WTC11 (cell line): ENCODE data around the gene ZNF423. TPM values are rescaled to one million over a fixed set of nuclear protein-coding genes. Genes with fewer than 3 reads are reported as not detected.

Experiments
- ATAC-seq: fragments of 200-7000 bp; cut with Tn5 transposase; 2 replicates; pipeline ENCODE4 v1.10.0; 2021; ENCODE audit warnings: mild to moderate bottlenecking, moderate library complexity
- CTCF ChIA-PET: fragments of 300-600 bp; sonication (Branson Sonifier 250); formaldehyde crosslinking; loops from one replicate; lab custom pipeline; 2021; ENCODE audit warnings: antibody characterized with exemption; lab: Charles Lee
- POLR2A ChIA-PET: fragments of 350-600 bp; sonication (Branson Sonifier 250); formaldehyde crosslinking; loops from one replicate; lab custom pipeline; 2021; ENCODE audit warnings: antibody characterized with exemption; lab: Charles Lee
- DNase-seq: peaks from one replicate; pipeline ENCODE4 v3.0.0; 2021; ENCODE audit warnings: low spot score
- H3K27ac Mint-ChIP-seq: 2 replicates; pipeline ENCODE4 v1.8.0; 2021; ENCODE audit warnings: mixed read lengths
- H3K27me3 Mint-ChIP-seq: 2 replicates; pipeline ENCODE4 v1.8.0; 2021; ENCODE audit warnings: low read depth, mild to moderate bottlenecking, moderate library complexity, mixed read lengths
- H3K36me3 Mint-ChIP-seq: 2 replicates; pipeline ENCODE4 v1.8.0; 2021; ENCODE audit warnings: mixed read lengths
- H3K4me1 Mint-ChIP-seq: 2 replicates; pipeline ENCODE4 v1.8.0; 2022; ENCODE audit warnings: mixed read lengths
- H3K4me3 Mint-ChIP-seq: 2 replicates; pipeline ENCODE4 v1.8.0; 2021; ENCODE audit warnings: mild to moderate bottlenecking, moderate library complexity, mixed read lengths
- H3K9me3 Mint-ChIP-seq: 2 replicates; pipeline ENCODE4 v1.8.0; 2021; ENCODE audit warnings: mixed read lengths
- AFF4 ChIP-seq: sonication (generic); formaldehyde crosslinking; IDR thresholded peaks from 2 replicates; pipeline ENCODE4 v1.8.1; 2023; ENCODE audit warnings: mild to moderate bottlenecking, missing genetic modification reagents, borderline replicate concordance
- ATF3 ChIP-seq: sonication (generic); formaldehyde crosslinking; conservative IDR thresholded peaks from 2 replicates; pipeline ENCODE4 v1.8.1; 2022; ENCODE audit warnings: mild to moderate bottlenecking, missing genetic modification reagents
- E2F1 ChIP-seq: sonication (generic); formaldehyde crosslinking; IDR thresholded peaks from 2 replicates; pipeline ENCODE4 v1.8.0; 2022; ENCODE audit warnings: mild to moderate bottlenecking, missing genetic modification reagents
- GABPB1 ChIP-seq: sonication (generic); formaldehyde crosslinking; IDR thresholded peaks from 2 replicates; pipeline ENCODE4 v1.8.1; 2023; ENCODE audit warnings: mild to moderate bottlenecking, missing genetic modification reagents
- GTF2I ChIP-seq: fragments of 250-450 bp; sonication (Bioruptor Pico); conservative IDR thresholded peaks from 2 replicates; pipeline ENCODE4 v1.4.0; 2021; ENCODE audit warnings: mild to moderate bottlenecking
- HMGA2 ChIP-seq: fragments of 250-450 bp; sonication (Bioruptor Pico); IDR thresholded peaks from 2 replicates; pipeline ENCODE4 v1.4.0; 2021; ENCODE audit warnings: mild to moderate bottlenecking, moderate library complexity
- JAZF1 ChIP-seq: fragments of 250-450 bp; sonication (Bioruptor Pico); IDR thresholded peaks from 2 replicates; pipeline ENCODE4 v1.9.0; 2021; ENCODE audit warnings: moderate library complexity, mild to moderate bottlenecking, inconsistent platforms
- KAT7 ChIP-seq: sonication (generic); formaldehyde crosslinking; IDR thresholded peaks from 2 replicates; pipeline ENCODE4 v1.8.1; 2023; ENCODE audit warnings: missing genetic modification reagents, mild to moderate bottlenecking, borderline replicate concordance
- MXD4 ChIP-seq: fragments of 250-450 bp; sonication (Bioruptor Pico); IDR thresholded peaks from 2 replicates; pipeline ENCODE4 v1.8.0; 2021; ENCODE audit warnings: mild to moderate bottlenecking, moderate library complexity, borderline replicate concordance
- NFE2L1 ChIP-seq: sonication (generic); formaldehyde crosslinking; IDR thresholded peaks from 2 replicates; pipeline ENCODE4 v1.8.1; 2023; ENCODE audit warnings: missing genetic modification reagents
- PRRX2 ChIP-seq: fragments of 250-450 bp; sonication (Bioruptor Pico); IDR thresholded peaks from 2 replicates; pipeline ENCODE4 v1.8.0; 2021; ENCODE audit warnings: mild to moderate bottlenecking
- RELA ChIP-seq: sonication (generic); formaldehyde crosslinking; IDR thresholded peaks from 2 replicates; pipeline ENCODE4 v1.8.1; 2022; ENCODE audit warnings: missing genetic modification reagents, mild to moderate bottlenecking, borderline replicate concordance
- RORB ChIP-seq: fragments of 250-450 bp; sonication (Bioruptor Pico); IDR thresholded peaks from 2 replicates; pipeline ENCODE4 v1.9.0; 2021; ENCODE audit warnings: mild to moderate bottlenecking
- SP1 ChIP-seq: sonication (generic); formaldehyde crosslinking; conservative IDR thresholded peaks from 2 replicates; pipeline ENCODE4 v1.8.1; 2022; ENCODE audit warnings: missing genetic modification reagents
- TEAD4 ChIP-seq: sonication (generic); formaldehyde crosslinking; IDR thresholded peaks from 2 replicates; pipeline ENCODE4 v1.8.0; 2022; ENCODE audit warnings: mild to moderate bottlenecking, missing genetic modification reagents
- ZNF219 ChIP-seq: sonication (generic); formaldehyde crosslinking; IDR thresholded peaks from 2 replicates; pipeline ENCODE4 v1.8.0; 2023; ENCODE audit warnings: missing genetic modification reagents, mild to moderate bottlenecking, borderline replicate concordance
- ZNF317 ChIP-seq: sonication (generic); formaldehyde crosslinking; IDR thresholded peaks from 2 replicates; pipeline ENCODE4 v1.8.1; 2023; ENCODE audit warnings: low read depth, mild to moderate bottlenecking, moderate library complexity, missing genetic modification reagents, borderline replicate concordance
- ZNF396 ChIP-seq: fragments of 250-450 bp; sonication (Bioruptor Pico); IDR thresholded peaks from 2 replicates; pipeline ENCODE4 v1.8.0; 2021; ENCODE audit warnings: mild to moderate bottlenecking, moderate library complexity, borderline replicate concordance
- total RNA-seq: library from RNA; stranded (reverse); gene quantifications from 3 replicates; pipeline ENCODE4 v1.2.3, GENCODE V29; 2021

ZNF423 gene
- total RNA-seq, 1 experiment from 2014 or later = 38.8 TPM

- ChIA-PET CTCF (interaction anchor here (1.0 to 1.6 kb wide), 3 partner anchors 17 to 130 kb away, joined by 3 to 5 read pairs (median 4); no protein-coding TSS in a partner anchor), POLR2A (no interaction called here)
- Mint-ChIP-seq H3K27me3 (peaks cover 18% of the 10 kb centered on the region), H3K9me3 (no peaks in the 10 kb centered on the region), H3K27ac (no peak overlapping the region), H3K4me3 (no peak overlapping the region), H3K36me3 (no peaks in the 10 kb centered on the region), H3K4me1 (peaks cover 17% of the 10 kb centered on the region)
- ATAC-seq = no peak
- TF ChIP-seq SP1 (CRISPR knock-in tag) (no peak), KAT7 (CRISPR knock-in tag) (no peak), PRRX2 (CRISPR knock-in tag) (no peak), RORB (CRISPR knock-in tag) (no peak), HMGA2 (CRISPR knock-in tag) (no peak), ATF3 (CRISPR knock-in tag) (no peak), GABPB1 (CRISPR knock-in tag) (no peak), MXD4 (no peak), E2F1 (no peak), ZNF219 (CRISPR knock-in tag) (no peak), GTF2I (CRISPR knock-in tag) (no peak), RELA (CRISPR knock-in tag) (no peak), ZNF396 (CRISPR knock-in tag) (no peak), JAZF1 (CRISPR knock-in tag) (no peak), ZNF317 (CRISPR knock-in tag) (no peak), TEAD4 (CRISPR knock-in tag) (no peak), NFE2L1 (CRISPR knock-in tag) (no peak)
- no peak for DNase-seq
These were observed 393.4 kb downstream of the ZNF423 start for GRCh38 chr16:49462362-49462988.

- Mint-ChIP-seq H3K27ac (no peak overlapping the region; the same call in 1 of the 2 replicates), H3K4me1 (peaks cover 17% of the 10 kb centered on the region), H3K27me3 (peaks cover 14% of the 10 kb centered on the region), H3K4me3 (no peak overlapping the region), H3K9me3 (no peaks in the 10 kb centered on the region), H3K36me3 (no peaks in the 10 kb centered on the region)
- ChIA-PET CTCF (interaction anchor here (1.3 kb wide), 1 partner anchor 131 kb away, joined by 4 read pairs; no protein-coding TSS in a partner anchor), POLR2A (no interaction called here)
- no peak for ATAC-seq
- DNase-seq = no peak
- TF ChIP-seq AFF4 (CRISPR knock-in tag) = no peak
These were observed 394.4 kb downstream of the ZNF423 start for GRCh38 chr16:49461517-49461951.
